BLaER1 treated with 17β-estradiol and CSF1 and Interleukin-3, amounts not matched to agents 10 nM and 100 nM (cell line): Measurements from ENCODE around the gene ISL2.
A peak's percentile ranks its signal among the peaks of the same experiment; 100 is the strongest.

Experiments used
- H3K27ac ChIP-seq, 11 experiments: shearing (Covaris generic); formaldehyde crosslinking; 2 replicates each; pipeline ENCODE4 v1.8.1; 2022
- H3K27me3 ChIP-seq, 11 experiments: shearing (Covaris generic); formaldehyde crosslinking; 2 replicates each; pipeline ENCODE4 v1.8.1; 2022
- H3K36me3 ChIP-seq, 11 experiments: shearing (Covaris generic); formaldehyde crosslinking; 2 replicates each; pipeline ENCODE4 v1.8.1; 2022
- H3K4me1 ChIP-seq, 10 experiments: shearing (Covaris generic); formaldehyde crosslinking; 2 replicates each; pipeline ENCODE4 v1.8.1; 2022
- H3K4me2 ChIP-seq, 11 experiments: shearing (Covaris generic); formaldehyde crosslinking; 2 replicates each; pipeline ENCODE4 v1.8.1; 2022
- H3K4me3 ChIP-seq, 10 experiments: shearing (Covaris generic); formaldehyde crosslinking; 2 replicates each; pipeline ENCODE4 v1.8.1; 2022
- H3K9ac ChIP-seq, 11 experiments: shearing (Covaris generic); formaldehyde crosslinking; 2 replicates each; pipeline ENCODE4 v1.8.1; 2022
- H3K9me3 ChIP-seq, 11 experiments: shearing (Covaris generic); formaldehyde crosslinking; replicated peaks in 1 of 11; 2 replicates each; pipeline ENCODE4 v1.8.1; 2022
- H4K20me1 ChIP-seq, 11 experiments: shearing (Covaris generic); formaldehyde crosslinking; 2 replicates each; pipeline ENCODE4 v1.8.1; 2022
- Cebpa-rat ChIP-seq, 11 experiments: shearing (Covaris generic); IDR thresholded peaks; 2 replicates each; pipeline ENCODE4 v1.8.1; 2022

Gene ISL2

GRCh38 chr15:76332796-76333195 lies 3.8 kb upstream of the ISL2 start:
- peaks cover 0 to 8% (median 0%) of the 10 kb centered on the region in 11 experiments; a peak in 3 of 22 replicates for H3K9me3 ChIP-seq
- H4K20me1 ChIP-seq, result peaks cover 0 to 21% (median 8%) of the 10 kb centered on the region in 11 experiments; a peak in 17 of 22 replicates
- peaks cover 0 to 25% (median 14%) of the 10 kb centered on the region in 10 experiments; a peak in 18 of 20 replicates for H3K4me1 ChIP-seq
- H3K27me3 ChIP-seq, result peaks cover 24 to 43% (median 36%) of the 10 kb centered on the region in 11 experiments
- no peak overlapping the region for H3K4me2 ChIP-seq
- H3K4me3 ChIP-seq, result no peak overlapping the region
- H3K27ac ChIP-seq, result no peak overlapping the region
- no peak overlapping the region for H3K9ac ChIP-seq
- no peak for TF ChIP-seq Cebpa-rat (IDR thresholded peaks at IDR 0.05)
- H3K36me3 ChIP-seq, result no peaks in the 10 kb centered on the region

GRCh38 chr15:76333309-76333708 lies 3.3 kb upstream of the ISL2 start:
- no peaks in the 10 kb centered on the region for H3K36me3 ChIP-seq
- no peak overlapping the region for H3K4me2 ChIP-seq
- no peak overlapping the region for H3K4me3 ChIP-seq
- H4K20me1 ChIP-seq, result peaks cover 0 to 26% (median 13%) of the 10 kb centered on the region in 11 experiments; a peak in 18 of 22 replicates
- no peak overlapping the region for H3K27ac ChIP-seq
- peaks cover 0 to 12% (median 0%) of the 10 kb centered on the region in 11 experiments; a peak in 3 of 22 replicates for H3K9me3 ChIP-seq
- peaks cover 0 to 30% (median 18%) of the 10 kb centered on the region in 10 experiments; a peak in 18 of 20 replicates for H3K4me1 ChIP-seq
- H3K9ac ChIP-seq, result no peak overlapping the region
- no peak for TF ChIP-seq Cebpa-rat (IDR thresholded peaks at IDR 0.05)
- H3K27me3 ChIP-seq, result peaks cover 29 to 48% (median 41%) of the 10 kb centered on the region in 11 experiments

GRCh38 chr15:76333720-76334437 lies 2.7 kb upstream of the ISL2 start:
- TF ChIP-seq Cebpa-rat (IDR thresholded peaks at IDR 0.05), result no peak
- H3K9me3 ChIP-seq, result peaks cover 0 to 12% (median 0%) of the 10 kb centered on the region in 11 experiments; a peak in 3 of 22 replicates
- H3K4me2 ChIP-seq, result no peak overlapping the region
- no peak overlapping the region for H3K4me3 ChIP-seq
- peaks cover 0 to 36% (median 19%) of the 10 kb centered on the region in 10 experiments; a peak in 18 of 20 replicates for H3K4me1 ChIP-seq
- H3K27me3 ChIP-seq, result peaks cover 35 to 54% (median 46%) of the 10 kb centered on the region in 11 experiments
- H3K36me3 ChIP-seq, result no peaks in the 10 kb centered on the region
- H3K9ac ChIP-seq, result no peak overlapping the region
- H4K20me1 ChIP-seq, result peaks cover 0 to 30% (median 19%) of the 10 kb centered on the region in 11 experiments; a peak in 18 of 22 replicates
- no peak overlapping the region for H3K27ac ChIP-seq

GRCh38 chr15:76334438-76335306 lies 1.9 kb upstream of the ISL2 start:
- Histone ChIP-seq H3K27ac (no peak overlapping the region), H3K4me1 (peaks cover 1 to 44% (median 24%) of the 10 kb centered on the region in 10 experiments; a peak in 19 of 20 replicates), H3K9me3 (peaks cover 0 to 12% (median 0%) of the 10 kb centered on the region in 11 experiments; a peak in 3 of 22 replicates), H4K20me1 (peaks cover 0 to 38% (median 27%) of the 10 kb centered on the region in 11 experiments; a peak in 18 of 22 replicates), H3K27me3 (peaks cover 43 to 62% (median 54%) of the 10 kb centered on the region in 11 experiments), H3K4me3 (no peak overlapping the region), H3K36me3 (no peaks in the 10 kb centered on the region), H3K4me2 (peak overlapping the region in 2 of 11 experiments; percentile 63 to 72; a peak in 2 of 22 replicates), H3K9ac (no peak overlapping the region)
- TF ChIP-seq Cebpa-rat (IDR thresholded peaks at IDR 0.05), result no peak

GRCh38 chr15:76335307-76336253 lies 993 bp upstream of the ISL2 start:
- peaks cover 0 to 47% (median 36%) of the 10 kb centered on the region in 11 experiments; a peak in 20 of 22 replicates for H4K20me1 ChIP-seq
- peak overlapping the region; percentile 31 to 89 (median 63); a peak in 21 of 22 replicates for H3K4me2 ChIP-seq
- H3K4me1 ChIP-seq, result peaks cover 10 to 53% (median 32%) of the 10 kb centered on the region in 10 experiments
- no peak for TF ChIP-seq Cebpa-rat (IDR thresholded peaks at IDR 0.05)
- H3K9ac ChIP-seq, result peak overlapping the region in 3 of 11 experiments; percentile 35 to 50 (median 41); a peak in 4 of 22 replicates
- peaks cover 52 to 71% (median 63%) of the 10 kb centered on the region in 11 experiments for H3K27me3 ChIP-seq
- no peaks in the 10 kb centered on the region for H3K36me3 ChIP-seq
- peak overlapping the region in 8 of 10 experiments; percentile 27 to 54 (median 42); a peak in 13 of 20 replicates for H3K4me3 ChIP-seq
- H3K27ac ChIP-seq, result peak overlapping the region in 3 of 11 experiments; percentile 12 to 54 (median 26); a peak in 4 of 22 replicates
- H3K9me3 ChIP-seq, result peaks cover 0 to 12% (median 0%) of the 10 kb centered on the region in 11 experiments; a peak in 3 of 22 replicates

GRCh38 chr15:76337059-76337695 lies 604 bp downstream of the ISL2 start:
- Histone ChIP-seq H3K27me3 (peaks cover 68 to 87% (median 79%) of the 10 kb centered on the region in 11 experiments), H3K9me3 (peaks cover 0 to 17% (median 4%) of the 10 kb centered on the region in 11 experiments; a peak in 16 of 22 replicates), H3K27ac (no peak overlapping the region), H3K4me3 (peak overlapping the region in 6 of 10 experiments; percentile 27 to 54 (median 42); a peak in 8 of 20 replicates), H3K36me3 (no peaks in the 10 kb centered on the region), H3K9ac (no peak overlapping the region), H3K4me2 (peak overlapping the region in 10 of 11 experiments; percentile 24 to 89 (median 63); a peak in 14 of 22 replicates), H4K20me1 (peaks cover 0 to 62% (median 51%) of the 10 kb centered on the region in 11 experiments; a peak in 20 of 22 replicates), H3K4me1 (peaks cover 23 to 66% (median 46%) of the 10 kb centered on the region in 10 experiments)
- TF ChIP-seq Cebpa-rat (IDR thresholded peaks at IDR 0.05), result no peak
